ENCODE data around the gene RAB12. TPM values are rescaled to one million over a fixed set of nuclear protein-coding genes. Genes with fewer than 3 reads are reported as not detected.
"Not testable (repeated sequence)": the region's sequence is repeated elsewhere in the genome, so short reads cannot be mapped to it uniquely, and the experiment has no call there.

RAB12 gene
- total RNA-seq, 2 experiments from 2014 or later, result 12.4 to 12.8 TPM

- CTCF ChIA-PET, result interaction anchor here (0.9 to 1.6 kb wide), 3 partner anchors 11 to 27 kb away, joined by 3 to 5 read pairs (median 3); no protein-coding TSS in a partner anchor
- Mint-ChIP-seq H3K36me3 (ENCODE audit: low read depth) (peaks cover 49% of the 10 kb centered on the region), H3K4me1 (peaks cover 28% of the 10 kb centered on the region), H3K9me3 (ENCODE audit: low read depth) (peaks cover 4% of the 10 kb centered on the region), H3K27ac (no peak overlapping the region), H3K4me3 (no peak overlapping the region), H3K27me3 (no peaks in the 10 kb centered on the region)
- intact Hi-C loops (cut with DNase I, micrococcal nuclease), result no loop called here
- ATAC-seq (no peak), DNase-seq (no peak)
- POLR2A ChIA-PET, result no interaction called here
These were observed 17.9 kb downstream of the RAB12 start for GRCh38 chr18:8627107-8627472.

GRCh38 chr18:8627540-8627939 is 18.3 kb downstream of the RAB12 start:
- H3K9me3 Mint-ChIP-seq (ENCODE audit: low read depth), result no peaks in the 10 kb centered on the region
- DNase-seq, result no peak
- ChIA-PET CTCF (interaction anchor here (1.2 to 1.6 kb wide), 2 partner anchors 16 to 27 kb away, joined by 3 to 5 read pairs; no protein-coding TSS in a partner anchor), POLR2A (no interaction called here)
- no peaks in the 10 kb centered on the region for H3K27me3 Mint-ChIP-seq
- H3K36me3 Mint-ChIP-seq (ENCODE audit: low read depth), result peaks cover 48% of the 10 kb centered on the region
- intact Hi-C loops (cut with DNase I, micrococcal nuclease), result no loop called here
- peaks cover 23% of the 10 kb centered on the region for H3K4me1 Mint-ChIP-seq
- ATAC-seq, result no peak
- no peak overlapping the region for H3K27ac Mint-ChIP-seq
- H3K4me3 Mint-ChIP-seq, result no peak overlapping the region

- H3K36me3 Mint-ChIP-seq (ENCODE audit: low read depth), result peaks cover 49% of the 10 kb centered on the region
- H3K4me3 Mint-ChIP-seq, result no peak overlapping the region
- no peaks in the 10 kb centered on the region for H3K27me3 Mint-ChIP-seq
- intact Hi-C loops (cut with DNase I, micrococcal nuclease), result no loop called here
- ChIA-PET CTCF (interaction anchor here (0.7 to 1.1 kb wide), 2 partner anchors 24 to 330 kb away, joined by 3 read pairs; no protein-coding TSS in a partner anchor), POLR2A (no interaction called here)
- no peaks in the 10 kb centered on the region for H3K9me3 Mint-ChIP-seq (ENCODE audit: low read depth)
- no peak overlapping the region for H3K27ac Mint-ChIP-seq
- peaks cover 7% of the 10 kb centered on the region for H3K4me1 Mint-ChIP-seq
- no peak for ATAC-seq
- DNase-seq, result no peak
These were observed 20.4 kb downstream of the RAB12 start for GRCh38 chr18:8629602-8630001.

- H3K4me3 Mint-ChIP-seq, result no peak overlapping the region
- ChIA-PET POLR2A (no interaction called here), CTCF (interaction anchor here (0.6 to 1.1 kb wide), 2 partner anchors 23 to 29 kb away, joined by 3 to 4 read pairs; no protein-coding TSS in a partner anchor)
- H3K36me3 Mint-ChIP-seq (ENCODE audit: low read depth), result peaks cover 47% of the 10 kb centered on the region
- ATAC-seq (no peak), DNase-seq (no peak)
- H3K4me1 Mint-ChIP-seq, result peaks cover 6% of the 10 kb centered on the region
- no peaks in the 10 kb centered on the region for H3K9me3 Mint-ChIP-seq (ENCODE audit: low read depth)
- no peak overlapping the region for H3K27ac Mint-ChIP-seq
- H3K27me3 Mint-ChIP-seq, result no peaks in the 10 kb centered on the region
- intact Hi-C loops (cut with DNase I, micrococcal nuclease), result no loop called here
These were observed 21.3 kb downstream of the RAB12 start for GRCh38 chr18:8630546-8630945.

- Mint-ChIP-seq H3K27me3 (no peaks in the 10 kb centered on the region), H3K4me1 (peaks cover 6% of the 10 kb centered on the region), H3K9me3 (ENCODE audit: low read depth) (no peaks in the 10 kb centered on the region), H3K36me3 (ENCODE audit: low read depth) (peaks cover 44% of the 10 kb centered on the region), H3K27ac (no peak overlapping the region), H3K4me3 (no peak overlapping the region)
- ATAC-seq (no peak), DNase-seq (no peak)
- ChIA-PET POLR2A (no interaction called here), CTCF (no interaction called here)
- intact Hi-C loops (cut with DNase I, micrococcal nuclease), result no loop called here
These were observed 22.0 kb downstream of the RAB12 start for GRCh38 chr18:8631265-8631664.

GRCh38 chr18:8632386-8632785 is 23.1 kb downstream of the RAB12 start:
- ChIA-PET POLR2A (no interaction called here), CTCF (no interaction called here)
- H3K9me3 Mint-ChIP-seq (ENCODE audit: low read depth), result no peaks in the 10 kb centered on the region
- intact Hi-C loops (cut with DNase I, micrococcal nuclease), result no loop called here
- DNase-seq (no peak), ATAC-seq (no peak)
- no peaks in the 10 kb centered on the region for H3K4me1 Mint-ChIP-seq
- H3K27ac Mint-ChIP-seq, result no peak overlapping the region
- peaks cover 42% of the 10 kb centered on the region for H3K36me3 Mint-ChIP-seq (ENCODE audit: low read depth)
- H3K4me3 Mint-ChIP-seq, result no peak overlapping the region
- no peaks in the 10 kb centered on the region for H3K27me3 Mint-ChIP-seq

GRCh38 chr18:8634508-8634907 is 25.3 kb downstream of the RAB12 start:
- Mint-ChIP-seq H3K27me3 (no peaks in the 10 kb centered on the region), H3K36me3 (ENCODE audit: low read depth) (peaks cover 48% of the 10 kb centered on the region), H3K9me3 (ENCODE audit: low read depth) (no peaks in the 10 kb centered on the region), H3K4me1 (no peaks in the 10 kb centered on the region), H3K4me3 (no peak overlapping the region), H3K27ac (no peak overlapping the region)
- ATAC-seq (no peak), DNase-seq (no peak)
- ChIA-PET POLR2A (no interaction called here), CTCF (interaction anchor here (0.6 kb wide), 1 partner anchor 189 kb away, joined by 3 read pairs; no protein-coding TSS in a partner anchor)
- intact Hi-C loops (cut with DNase I, micrococcal nuclease), result no loop called here

GRCh38 chr18:8635087-8635486 is 25.9 kb downstream of the RAB12 start:
- Mint-ChIP-seq H3K27me3 (no peaks in the 10 kb centered on the region), H3K27ac (no peak overlapping the region), H3K4me1 (no peaks in the 10 kb centered on the region), H3K9me3 (ENCODE audit: low read depth) (peaks cover 2% of the 10 kb centered on the region), H3K4me3 (no peak overlapping the region), H3K36me3 (ENCODE audit: low read depth) (peaks cover 54% of the 10 kb centered on the region)
- ATAC-seq (no peak), DNase-seq (no peak)
- ChIA-PET CTCF (interaction anchor here (0.6 kb wide), 1 partner anchor 190 kb away, joined by 3 read pairs; no protein-coding TSS in a partner anchor), POLR2A (no interaction called here)
- intact Hi-C loops (cut with DNase I, micrococcal nuclease), result no loop called here

GRCh38 chr18:8639762-8640161 is 30.5 kb downstream of the RAB12 start:
- Mint-ChIP-seq H3K4me3 (no peak overlapping the region), H3K4me1 (peaks cover 5% of the 10 kb centered on the region), H3K27ac (no peak overlapping the region), H3K27me3 (no peaks in the 10 kb centered on the region), H3K36me3 (ENCODE audit: low read depth) (peaks cover 47% of the 10 kb centered on the region), H3K9me3 (ENCODE audit: low read depth) (peaks cover 2% of the 10 kb centered on the region)
- intact Hi-C loops (cut with DNase I, micrococcal nuclease), result no loop called here
- ATAC-seq (no peak), DNase-seq (no peak)
- ChIA-PET CTCF (interaction anchor here (0.7 kb wide), 1 partner anchor 13 kb away, joined by 3 read pairs; no protein-coding TSS in a partner anchor), POLR2A (no interaction called here)

GRCh38 chr18:8643326-8643878 is 34.2 kb downstream of the RAB12 start:
- intact Hi-C loops (cut with DNase I, micrococcal nuclease), result no loop called here
- Mint-ChIP-seq H3K4me1 (peaks cover 5% of the 10 kb centered on the region), H3K9me3 (ENCODE audit: low read depth) (peaks cover 2% of the 10 kb centered on the region), H3K27ac (no peak overlapping the region), H3K36me3 (ENCODE audit: low read depth) (peaks cover 23% of the 10 kb centered on the region), H3K27me3 (peaks cover 2% of the 10 kb centered on the region), H3K4me3 (no peak overlapping the region)
- ChIA-PET POLR2A (interaction anchor here (0.7 kb wide), 1 partner anchor 28 kb away, joined by 3 read pairs; no protein-coding TSS in a partner anchor), CTCF (interaction anchor here (0.9 to 2.2 kb wide), 3 partner anchors 10 to 16 kb away, joined by 3 to 5 read pairs (median 3); no protein-coding TSS in a partner anchor)
- no peak for ATAC-seq
- DNase-seq, result no peak

GRCh38 chr18:8647359-8647758 is 38.1 kb downstream of the RAB12 start:
- CTCF ChIA-PET, result interaction anchor here (0.7 kb wide), 1 partner anchor 933 kb away, joined by 3 read pairs; no protein-coding TSS in a partner anchor
- H3K4me1 Mint-ChIP-seq; H3K36me3 Mint-ChIP-seq (ENCODE audit: low read depth); H3K27ac Mint-ChIP-seq; H3K9me3 Mint-ChIP-seq (ENCODE audit: low read depth); H3K4me3 Mint-ChIP-seq; DNase-seq; intact Hi-C loops (cut with DNase I, micrococcal nuclease); ATAC-seq; POLR2A ChIA-PET: not testable (repeated sequence)
- H3K27me3 Mint-ChIP-seq, result peaks cover 12% of the 10 kb centered on the region

- peaks cover 17% of the 10 kb centered on the region for H3K27me3 Mint-ChIP-seq
- DNase-seq; intact Hi-C loops (cut with DNase I, micrococcal nuclease); H3K4me1 Mint-ChIP-seq; POLR2A ChIA-PET; H3K4me3 Mint-ChIP-seq; H3K27ac Mint-ChIP-seq; H3K36me3 Mint-ChIP-seq (ENCODE audit: low read depth); ATAC-seq; H3K9me3 Mint-ChIP-seq (ENCODE audit: low read depth): not testable (repeated sequence)
- CTCF ChIA-PET, result interaction anchor here (0.6 to 7.3 kb wide), 3 partner anchors 335 to 1209 kb away, joined by 3 to 54 read pairs (median 3); no protein-coding TSS in a partner anchor
These were observed 42.4 kb downstream of the RAB12 start for GRCh38 chr18:8651478-8652261.
